K562 (cell line): ENCODE results near the gene TRIM25. TPM values are rescaled to one million over a fixed set of nuclear protein-coding genes. Genes with fewer than 3 reads are reported as not detected.

Source experiments
- ATAC-seq: fragments of 200-7000 bp; cut with Tn5 transposase; 3 replicates; pipeline ENCODE4 v1.9.1; 2020; ENCODE audit warnings: moderate library complexity
- BruUV-seq: library from RNA; stranded (reverse); fragments of 400-500 nt; replicated peaks from 2 replicates; lab custom pipeline; 2021; lab: Mats Ljungman, UMichigan
- CTCF ChIA-PET: fragments of 300-600 bp; formaldehyde crosslinking; extraction: SDS; loops from one replicate; lab custom pipeline; 2021; ENCODE audit warnings: low intra/inter-chr PET ratio; lab: Yijun Ruan, JAX
- POLR2A ChIA-PET: fragments of 300-600, 350-650 bp; sonication (Branson Sonifier 250); formaldehyde crosslinking; extraction: SDS; loops from one replicate; lab custom pipeline; 2021; ENCODE audit warnings: antibody characterized with exemption, inconsistent platforms; lab: Yijun Ruan, JAX
- DNase-seq, 4 experiments: peaks; one replicate each; pipeline versions ENCODE4 v3.0.0 to v3.0.0-alpha.2; 2011 to 2018; ENCODE audit warnings: low spot score in 3 of 4, mixed read lengths in 3 of 4; ENCODE audit errors: extremely low read depth in 1 of 4
- FAIRE-seq: peaks from 2 replicates; lab custom pipeline; 2011; peaks lifted over from hg19 to GRCh38; lab: Jason Lieb, UNC
- H2AFZ ChIP-seq: 2 replicates; pipeline ENCODE4 v1.6.0; 2011; ENCODE audit warnings: low read depth, low read length, control low read depth, inconsistent platforms
- H3K27ac ChIP-seq: fragments of 200-600 bp; 3 replicates; pipeline ENCODE4 v1.8.0; 2011; ENCODE audit warnings: low read depth, mild to moderate bottlenecking, control low read depth, inconsistent platforms, low read length, moderate library complexity, mixed read lengths; ENCODE audit errors: extremely low read depth
- H3K27me3 ChIP-seq, 2 experiments: fragments of 300-600 bp in 1 of 2; 2 replicates in 1 of 2; 3 replicates in 1 of 2; pipeline versions ENCODE4 v1.6.0 to v1.8.0; 2011; ENCODE audit warnings: inconsistent platforms in 2 of 2, low read length in 2 of 2, mild to moderate bottlenecking in 1 of 2, mixed read lengths in 1 of 2, moderate library complexity in 1 of 2; ENCODE audit not compliant: control insufficient read depth in 2 of 2, insufficient read depth in 2 of 2
- H3K36me3 ChIP-seq: fragments of 300-600 bp; 3 replicates; pipeline ENCODE4 v1.8.0; 2011; ENCODE audit warnings: mild to moderate bottlenecking, low read length, inconsistent platforms; ENCODE audit not compliant: control insufficient read depth, insufficient read depth
- H3K4me1 ChIP-seq, 2 experiments: fragments of 200-600 bp in 1 of 2; replicated peaks in 1 of 2; 2 replicates in 1 of 2; 3 replicates in 1 of 2; pipeline versions ENCODE4 v1.5.1 to v1.8.0; 2011; ENCODE audit warnings: inconsistent platforms in 2 of 2, low read length in 2 of 2, mild to moderate bottlenecking in 1 of 2, mixed read lengths in 1 of 2, moderate library complexity in 1 of 2; ENCODE audit not compliant: control insufficient read depth in 2 of 2, insufficient read depth in 2 of 2
- H3K4me2 ChIP-seq: 2 replicates; pipeline ENCODE4 v1.6.1; 2011; ENCODE audit warnings: low read length, control low read depth, inconsistent platforms, mixed read lengths; ENCODE audit not compliant: insufficient read depth
- H3K4me3 ChIP-seq: fragments of 200-600 bp; sonication (generic), shearing (Covaris generic); 2 replicates; pipeline ENCODE4 v1.5.1; 2016; ENCODE audit warnings: control low read depth, inconsistent platforms
- H3K79me2 ChIP-seq: fragments of 200-600 bp; 3 replicates; pipeline ENCODE4 v1.8.0; 2011; ENCODE audit warnings: low read length, inconsistent platforms; ENCODE audit not compliant: control insufficient read depth, insufficient read depth
- H3K9ac ChIP-seq, 2 experiments: 2 replicates each; pipeline versions ENCODE4 v1.6.0 to v1.6.1; 2011; ENCODE audit warnings: low read depth in 2 of 2, low read length in 2 of 2, control low read depth in 1 of 2, inconsistent platforms in 1 of 2, mild to moderate bottlenecking in 1 of 2, mixed read lengths in 1 of 2; ENCODE audit not compliant: insufficient read depth in 1 of 2
- H3K9me1 ChIP-seq: one replicate; pipeline ENCODE4 v1.6.0; 2011; ENCODE audit warnings: inconsistent platforms, mild to moderate bottlenecking, low read length, moderate library complexity; ENCODE audit not compliant: control insufficient read depth, insufficient read depth
- H3K9me3 ChIP-seq: replicated peaks from 2 replicates; pipeline ENCODE4 v1.5.1; 2011; ENCODE audit warnings: low read depth, low read length, inconsistent platforms; ENCODE audit not compliant: control insufficient read depth, insufficient read depth
- H4K20me1 ChIP-seq: replicated peaks from 2 replicates; pipeline ENCODE4 v1.6.1; 2011; ENCODE audit warnings: low read length, inconsistent platforms, mixed read lengths; ENCODE audit not compliant: control insufficient read depth, insufficient read depth
- DNMT1 ChIP-seq: fragments of 450-650 bp; IDR thresholded peaks from 2 replicates; pipeline ENCODE4 v1.6.1; 2016; ENCODE audit warnings: antibody characterized with exemption, mild to moderate bottlenecking
- FOXK2 ChIP-seq, 2 experiments: fragments of 450-650 bp; IDR thresholded peaks in 1 of 2; conservative IDR thresholded peaks in 1 of 2; 2 replicates each; pipeline ENCODE4 v1.6.1; 2016; ENCODE audit warnings: low read depth in 2 of 2, mild to moderate bottlenecking in 1 of 2
- GATAD2B ChIP-seq: fragments of 450-650 bp; IDR thresholded peaks from 2 replicates; pipeline ENCODE4 v1.6.1; 2017; ENCODE audit warnings: mild to moderate bottlenecking, borderline replicate concordance
- HMG20B ChIP-seq: fragments of 250-450 bp; sonication (Bioruptor Pico); IDR thresholded peaks from 2 replicates; pipeline ENCODE4 v1.5.0; 2021; ENCODE audit warnings: mild to moderate bottlenecking
- HNRNPL ChIP-seq: fragments of 200-400 bp; formaldehyde crosslinking; IDR thresholded peaks from 2 replicates; pipeline ENCODE4 v1.6.1; 2017; ENCODE audit warnings: low read depth, mild to moderate bottlenecking, low read length
- KLF1 ChIP-seq: fragments of 450-650 bp; IDR thresholded peaks from 2 replicates; pipeline ENCODE4 v1.6.1; 2016; ENCODE audit warnings: missing genetic modification characterization, missing compliant biosample characterization
- NELFE ChIP-seq: IDR thresholded peaks from 2 replicates; pipeline ENCODE4 v1.6.1; 2011; ENCODE audit warnings: mild to moderate bottlenecking; ENCODE audit not compliant: insufficient read depth, insufficient read length
- NRF1 ChIP-seq, 2 experiments: fragments of 450-650 bp; IDR thresholded peaks in 1 of 2; conservative IDR thresholded peaks in 1 of 2; 2 replicates each; pipeline ENCODE4 v1.6.1; 2014; ENCODE audit warnings: mild to moderate bottlenecking in 2 of 2
- PHB2 ChIP-seq: fragments of 450-650 bp; IDR thresholded peaks from 2 replicates; pipeline ENCODE4 v1.6.1; 2017; ENCODE audit warnings: low read depth
- SIX5 ChIP-seq, 2 experiments: IDR thresholded peaks; 2 replicates each; pipeline ENCODE4 v1.6.1; 2011; ENCODE audit warnings: low read length in 2 of 2, borderline replicate concordance in 1 of 2, low read depth in 1 of 2, mild to moderate bottlenecking in 1 of 2, moderate library complexity in 1 of 2; ENCODE audit not compliant: insufficient read depth in 1 of 2
- U2AF1 ChIP-seq: fragments of 200-400 bp; formaldehyde crosslinking; optimal IDR thresholded peaks from 2 replicates; pipeline ENCODE3; 2017; ENCODE audit warnings: mild to moderate bottlenecking, low read depth, low read length, moderate library complexity
- ZNF57 ChIP-seq: fragments of 450-650 bp; formaldehyde crosslinking; IDR thresholded peaks from 2 replicates; pipeline ENCODE4 v1.4.0; 2020; ENCODE audit warnings: mild to moderate bottlenecking, moderate library complexity
- ZNF668 ChIP-seq: fragments of 250-450 bp; sonication (Bioruptor Pico); IDR thresholded peaks from 2 replicates; pipeline ENCODE4 v1.8.0; 2022; ENCODE audit warnings: mild to moderate bottlenecking, inconsistent platforms
- WGBS: fragments of 100-300 bp; shearing (Covaris generic); methylation state at CpG from one replicate; pipeline ENCODE4 v1.1.6; 2016; ENCODE audit warnings: low coverage, mixed read lengths; ENCODE audit not compliant: insufficient coverage; ENCODE audit errors: missing lambda C conversion rate; 5-methylcytosine and 5-hydroxymethylcytosine counted together
- in situ Hi-C: fragments of 300-500 bp; cut with MboI; formaldehyde crosslinking; loops from 4 replicates; pipeline ENCODE4 v1.15.0; 2018; ENCODE audit warnings: inconsistent platforms, mixed read lengths
- intact Hi-C: fragments of 100-400 bp; cut with micrococcal nuclease; formaldehyde crosslinking; loops from 2 replicates; pipeline ENCODE4 v1.14.2; 2022
- polyA plus RNA-seq, 8 experiments: library from polyadenylated mRNA; depleted of rRNA in 4 of 8; stranded (reverse) in 5 of 8; unstranded in 3 of 8; fragments of >200 nt; fragmentation: Nextera tagmentation in 2 of 8; fragmentation: Illumina TruSeq in 1 of 8; extraction: Ambion mirVana in 2 of 8; extraction: Trizol in 1 of 8; gene quantifications; 2 replicates each; pipeline versions ENCODE4 v1.2.1 to v1.2.3, GENCODE V29; 2011 to 2014; ENCODE audit warnings: inconsistent platforms in 1 of 8, missing spikeins in 1 of 8
- total RNA-seq, 7 experiments: library from RNA; depleted of rRNA in 6 of 7; stranded (reverse); fragments of >200 nt in 6 of 7; fragmentation: Illumina TruSeq in 2 of 7; extraction: Trizol in 2 of 7; gene quantifications; 2 replicates each; pipeline versions ENCODE4 v1.2.1 to v1.2.3, GENCODE V29; 2011 to 2021; ENCODE audit warnings: low replicate concordance in 1 of 7
- TF ChIP-seq, protein P1 (sequence below): sonication (generic); formaldehyde crosslinking; IDR thresholded peaks from 2 replicates; pipeline ENCODE4 v1.8.0; 2022; ENCODE audit warnings: missing genetic modification reagents, mild to moderate bottlenecking, borderline replicate concordance
- TF ChIP-seq, protein P2 (sequence below): fragments of 250-450 bp; sonication (Bioruptor Pico); IDR thresholded peaks from 2 replicates; pipeline ENCODE4 v1.4.0; 2020
- TF ChIP-seq, protein P3 (sequence below), 2 experiments: fragments of 450-650 bp; IDR thresholded peaks; 2 replicates each; pipeline ENCODE4 v1.6.1; 2016

The TRIM25 gene
- total and polyA plus RNA-seq, 9 of the 15 experiments (the other 6 are each of a cell fraction or from before 2014, with no cell fraction given) = 5.9 to 49.5 (median 24.5) TPM

DNA sequence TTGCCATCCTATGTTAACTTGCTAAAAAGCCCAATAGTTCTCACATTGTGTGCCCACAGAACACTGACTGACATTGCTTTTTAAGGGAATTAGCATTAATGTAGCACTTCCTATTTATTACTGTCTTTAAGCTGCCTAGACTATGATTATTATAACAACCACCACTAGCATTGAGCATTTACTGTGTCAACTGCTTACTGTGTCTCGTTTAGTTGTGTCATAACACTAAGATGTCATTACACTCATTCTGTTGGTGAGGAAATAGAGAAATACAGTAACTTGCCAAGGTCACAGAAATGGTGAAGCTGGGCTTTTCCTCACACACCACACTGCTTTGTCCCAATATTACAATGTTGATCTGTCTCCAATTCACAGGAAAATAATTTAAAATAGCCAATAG is 30.2 kb downstream of the TRIM25 start:
- no TSS peak for BruUV-seq
- intact Hi-C loops = no loop called here
- Histone ChIP-seq H3K9me1 (no peaks in the 10 kb centered on the region), H3K79me2 (no peaks in the 10 kb centered on the region), H3K36me3 (peaks cover 10% of the 10 kb centered on the region; the same call in 2 of the 3 replicates), H3K27ac (no peak overlapping the region), H2AFZ (no peak overlapping the region), H3K9me3 (no peaks in the 10 kb centered on the region), H3K4me2 (no peak overlapping the region), H3K4me1 (no peaks in the 10 kb centered on the region), H3K9ac (no peak overlapping the region), H4K20me1 (no peaks in the 10 kb centered on the region), H3K4me3 (no peak overlapping the region), H3K27me3 (no peaks in the 10 kb centered on the region)
- POLR2A ChIA-PET = interaction anchor here (0.6 to 2.1 kb wide), 4 partner anchors 10 to 29 kb away, joined by 3 to 6 read pairs (median 4); no protein-coding TSS in a partner anchor
- 14% methylated on average over 1 of the region's 1 CpG for WGBS
- FAIRE-seq (peak; percentile 19), ATAC-seq (no peak), DNase-seq (no peak)
- in situ Hi-C loops = no loop called here
- CTCF ChIA-PET = no interaction called here
- TF ChIP-seq DNMT1 (no peak), HNRNPL (no peak), ZNF668 (CRISPR knock-in tag) (no peak), NRF1 (conservative IDR thresholded peaks at IDR 0.05 in 1 of 2, IDR thresholded peaks at IDR 0.05 in 1 of 2) (no peak), KLF1 (tag) (no peak), GATAD2B (no peak), SIX5 (IDR thresholded peaks at IDR 0.05; ENCODE audit: borderline replicate concordance in 1 of 2, insufficient read depth in 1 of 2, low read depth in 1 of 2, low read length in 2 of 2) (no peak), U2AF1 (no peak), HMG20B (CRISPR knock-in tag) (no peak), ZNF57 (no peak), PHB2 (no peak), NELFE (no peak), FOXK2 (conservative IDR thresholded peaks at IDR 0.05 in 1 of 2, IDR thresholded peaks at IDR 0.05 in 1 of 2; ENCODE audit: low read depth in 2 of 2) (no peak)
- TF ChIP-seq, protein P1, sequence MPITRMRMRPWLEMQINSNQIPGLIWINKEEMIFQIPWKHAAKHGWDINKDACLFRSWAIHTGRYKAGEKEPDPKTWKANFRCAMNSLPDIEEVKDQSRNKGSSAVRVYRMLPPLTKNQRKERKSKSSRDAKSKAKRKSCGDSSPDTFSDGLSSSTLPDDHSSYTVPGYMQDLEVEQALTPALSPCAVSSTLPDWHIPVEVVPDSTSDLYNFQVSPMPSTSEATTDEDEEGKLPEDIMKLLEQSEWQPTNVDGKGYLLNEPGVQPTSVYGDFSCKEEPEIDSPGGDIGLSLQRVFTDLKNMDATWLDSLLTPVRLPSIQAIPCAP (CRISPR knock-in tag) = no peak
- TF ChIP-seq, protein P2, sequence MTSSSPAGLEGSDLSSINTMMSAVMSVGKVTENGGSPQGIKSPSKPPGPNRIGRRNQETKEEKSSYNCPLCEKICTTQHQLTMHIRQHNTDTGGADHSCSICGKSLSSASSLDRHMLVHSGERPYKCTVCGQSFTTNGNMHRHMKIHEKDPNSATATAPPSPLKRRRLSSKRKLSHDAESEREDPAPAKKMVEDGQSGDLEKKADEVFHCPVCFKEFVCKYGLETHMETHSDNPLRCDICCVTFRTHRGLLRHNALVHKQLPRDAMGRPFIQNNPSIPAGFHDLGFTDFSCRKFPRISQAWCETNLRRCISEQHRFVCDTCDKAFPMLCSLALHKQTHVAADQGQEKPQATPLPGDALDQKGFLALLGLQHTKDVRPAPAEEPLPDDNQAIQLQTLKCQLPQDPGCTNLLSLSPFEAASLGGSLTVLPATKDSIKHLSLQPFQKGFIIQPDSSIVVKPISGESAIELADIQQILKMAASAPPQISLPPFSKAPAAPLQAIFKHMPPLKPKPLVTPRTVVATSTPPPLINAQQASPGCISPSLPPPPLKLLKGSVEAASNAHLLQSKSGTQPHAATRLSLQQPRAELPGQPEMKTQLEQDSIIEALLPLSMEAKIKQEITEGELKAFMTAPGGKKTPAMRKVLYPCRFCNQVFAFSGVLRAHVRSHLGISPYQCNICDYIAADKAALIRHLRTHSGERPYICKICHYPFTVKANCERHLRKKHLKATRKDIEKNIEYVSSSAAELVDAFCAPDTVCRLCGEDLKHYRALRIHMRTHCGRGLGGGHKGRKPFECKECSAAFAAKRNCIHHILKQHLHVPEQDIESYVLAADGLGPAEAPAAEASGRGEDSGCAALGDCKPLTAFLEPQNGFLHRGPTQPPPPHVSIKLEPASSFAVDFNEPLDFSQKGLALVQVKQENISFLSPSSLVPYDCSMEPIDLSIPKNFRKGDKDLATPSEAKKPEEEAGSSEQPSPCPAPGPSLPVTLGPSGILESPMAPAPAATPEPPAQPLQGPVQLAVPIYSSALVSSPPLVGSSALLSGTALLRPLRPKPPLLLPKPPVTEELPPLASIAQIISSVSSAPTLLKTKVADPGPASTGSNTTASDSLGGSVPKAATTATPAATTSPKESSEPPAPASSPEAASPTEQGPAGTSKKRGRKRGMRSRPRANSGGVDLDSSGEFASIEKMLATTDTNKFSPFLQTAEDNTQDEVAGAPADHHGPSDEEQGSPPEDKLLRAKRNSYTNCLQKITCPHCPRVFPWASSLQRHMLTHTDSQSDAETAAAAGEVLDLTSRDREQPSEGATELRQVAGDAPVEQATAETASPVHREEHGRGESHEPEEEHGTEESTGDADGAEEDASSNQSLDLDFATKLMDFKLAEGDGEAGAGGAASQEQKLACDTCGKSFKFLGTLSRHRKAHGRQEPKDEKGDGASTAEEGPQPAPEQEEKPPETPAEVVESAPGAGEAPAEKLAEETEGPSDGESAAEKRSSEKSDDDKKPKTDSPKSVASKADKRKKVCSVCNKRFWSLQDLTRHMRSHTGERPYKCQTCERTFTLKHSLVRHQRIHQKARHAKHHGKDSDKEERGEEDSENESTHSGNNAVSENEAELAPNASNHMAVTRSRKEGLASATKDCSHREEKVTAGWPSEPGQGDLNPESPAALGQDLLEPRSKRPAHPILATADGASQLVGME (CRISPR knock-in tag) = no peak
- TF ChIP-seq, protein P3, sequence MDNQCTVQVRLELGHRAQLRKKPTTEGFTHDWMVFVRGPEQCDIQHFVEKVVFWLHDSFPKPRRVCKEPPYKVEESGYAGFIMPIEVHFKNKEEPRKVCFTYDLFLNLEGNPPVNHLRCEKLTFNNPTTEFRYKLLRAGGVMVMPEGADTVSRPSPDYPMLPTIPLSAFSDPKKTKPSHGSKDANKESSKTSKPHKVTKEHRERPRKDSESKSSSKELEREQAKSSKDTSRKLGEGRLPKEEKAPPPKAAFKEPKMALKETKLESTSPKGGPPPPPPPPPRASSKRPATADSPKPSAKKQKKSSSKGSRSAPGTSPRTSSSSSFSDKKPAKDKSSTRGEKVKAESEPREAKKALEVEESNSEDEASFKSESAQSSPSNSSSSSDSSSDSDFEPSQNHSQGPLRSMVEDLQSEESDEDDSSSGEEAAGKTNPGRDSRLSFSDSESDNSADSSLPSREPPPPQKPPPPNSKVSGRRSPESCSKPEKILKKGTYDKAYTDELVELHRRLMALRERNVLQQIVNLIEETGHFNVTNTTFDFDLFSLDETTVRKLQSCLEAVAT (IDR thresholded peaks at IDR 0.05) = no peak
